Gastroesophageal sphincter (tissue), 3 donors: ENCODE measurements around the gene DAAM1.

Source experiments
- CTCF ChIP-seq, 4 experiments: fragments of 200-600 bp in 2 of 4; fragments of 450-650 bp in 2 of 4; sonication (generic) in 1 of 4; IDR thresholded peaks; one replicate each; pipeline ENCODE4 v1.5.1; 2017 to 2019; ENCODE audit warnings: antibody characterized with exemption in 4 of 4, mild to moderate bottlenecking in 2 of 4, moderate library complexity in 2 of 4
- EP300 ChIP-seq: sonication (generic); formaldehyde crosslinking; IDR thresholded peaks from one replicate; pipeline ENCODE4 v1.6.1; 2017; ENCODE audit warnings: antibody characterized with exemption, mild to moderate bottlenecking
- POLR2A ChIP-seq, 2 donors: fragments of 450-650 bp; IDR thresholded peaks; one replicate each; pipeline ENCODE4 v1.6.1; 2017; ENCODE audit warnings: antibody characterized with exemption in 2 of 2, mild to moderate bottlenecking in 2 of 2, moderate library complexity in 1 of 2
- POLR2AphosphoS5 ChIP-seq: sonication (generic); formaldehyde crosslinking; IDR thresholded peaks from one replicate; pipeline ENCODE4 v1.6.1; 2017; ENCODE audit warnings: antibody characterized with exemption

GRCh38 chr14:59252772-59253500 lies 64.5 kb downstream of the DAAM1 start:
- TF ChIP-seq CTCF (IDR thresholded peaks at IDR 0.05) = no peak
- TF ChIP-seq POLR2A (IDR thresholded peaks at IDR 0.05) = no peak
- no peak for TF ChIP-seq POLR2AphosphoS5
- no peak for TF ChIP-seq EP300
